ENCODE measurements around the gene PRKCA.
"Not testable (repeated sequence)": the region's sequence is repeated elsewhere in the genome, so short reads cannot be mapped to it uniquely, and the experiment has no call there.

The PRKCA gene

DNA sequence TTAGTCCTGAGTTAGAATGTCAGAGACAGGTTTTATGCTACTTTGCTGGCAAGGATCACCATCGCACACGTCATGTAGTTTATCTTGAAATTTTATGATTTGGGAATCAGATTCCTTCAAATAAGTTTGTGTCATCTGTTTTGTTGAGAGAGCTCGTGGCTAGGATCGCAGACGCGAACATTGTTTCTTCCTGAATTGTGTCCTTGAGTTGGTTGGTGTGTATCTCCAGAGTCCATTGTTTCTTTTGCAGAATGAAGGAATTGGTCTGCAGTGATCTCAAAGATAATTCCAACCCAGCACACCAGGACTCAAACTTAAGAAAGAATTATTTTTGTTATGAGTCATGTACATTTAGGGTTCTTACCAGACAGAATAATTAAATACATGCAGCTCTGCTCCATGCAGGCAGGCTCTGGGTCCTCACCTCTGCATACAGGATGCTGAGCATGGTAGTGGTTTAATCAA, 51.6 kb downstream of the PRKCA start:
- peaks cover 2% of the 10 kb centered on the region for H3K4me1 ChIP-seq (ENCODE audit: insufficient read depth, low read length)
- H3K36me3 ChIP-seq (ENCODE audit: insufficient read depth, low read length) = no peaks in the 10 kb centered on the region
- no peaks in the 10 kb centered on the region for H3K27me3 ChIP-seq (ENCODE audit: insufficient read depth, low read length)
- no peaks in the 10 kb centered on the region for H3K9me3 ChIP-seq (ENCODE audit: low read length)
- no peak overlapping the region for H2AFZ ChIP-seq (ENCODE audit: low read depth, low read length)
- H3K4me3 ChIP-seq (ENCODE audit: low read length) = no peak overlapping the region

- H3K4me1 ChIP-seq (ENCODE audit: insufficient read depth, low read length) = peaks cover 2% of the 10 kb centered on the region
- no peaks in the 10 kb centered on the region for H3K9me3 ChIP-seq (ENCODE audit: low read length)
- H3K4me3 ChIP-seq (ENCODE audit: low read length) = no peak overlapping the region
- no peak overlapping the region for H2AFZ ChIP-seq (ENCODE audit: low read depth, low read length)
- no peaks in the 10 kb centered on the region for H3K36me3 ChIP-seq (ENCODE audit: insufficient read depth, low read length)
- no peaks in the 10 kb centered on the region for H3K27me3 ChIP-seq (ENCODE audit: insufficient read depth, low read length)
Measured at GRCh38 chr17:66354472-66354871, 52.1 kb downstream of the PRKCA start.

DNA sequence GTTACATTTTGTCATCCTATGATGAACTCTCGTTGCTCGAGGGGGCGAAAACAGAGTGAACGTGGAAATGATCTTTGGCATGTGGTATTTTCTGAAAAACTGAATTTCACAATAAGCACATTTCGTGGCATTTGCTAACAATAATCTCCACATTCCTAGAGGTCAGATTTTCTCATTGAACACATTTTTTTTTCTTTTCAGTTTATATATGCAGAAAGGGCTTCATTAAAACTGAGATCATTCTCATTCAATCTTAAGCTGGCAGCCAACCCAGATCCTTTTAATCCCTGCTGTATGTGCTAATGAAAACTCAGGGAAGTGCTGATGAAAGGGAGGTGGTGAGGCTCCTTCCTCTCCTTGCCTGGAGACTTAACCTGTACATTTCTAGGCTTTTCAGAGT, 52.6 kb downstream of the PRKCA start:
- no peak overlapping the region for H3K4me3 ChIP-seq (ENCODE audit: low read length)
- H2AFZ ChIP-seq (ENCODE audit: low read depth, low read length) = no peak overlapping the region
- H3K9me3 ChIP-seq (ENCODE audit: low read length) = no peaks in the 10 kb centered on the region
- peaks cover 2% of the 10 kb centered on the region for H3K4me1 ChIP-seq (ENCODE audit: insufficient read depth, low read length)
- H3K27me3 ChIP-seq (ENCODE audit: insufficient read depth, low read length) = no peaks in the 10 kb centered on the region
- H3K36me3 ChIP-seq (ENCODE audit: insufficient read depth, low read length) = no peaks in the 10 kb centered on the region

GRCh38 chr17:66355510-66355909, 53.1 kb downstream of the PRKCA start:
- Histone ChIP-seq H2AFZ (ENCODE audit: low read depth, low read length) (no peak overlapping the region), H3K36me3 (ENCODE audit: insufficient read depth, low read length) (no peaks in the 10 kb centered on the region), H3K27me3 (ENCODE audit: insufficient read depth, low read length) (no peaks in the 10 kb centered on the region), H3K4me3 (ENCODE audit: low read length) (no peak overlapping the region), H3K9me3 (ENCODE audit: low read length) (no peaks in the 10 kb centered on the region), H3K4me1 (ENCODE audit: insufficient read depth, low read length) (peaks cover 2% of the 10 kb centered on the region)

GRCh38 chr17:66357037-66357436, 54.6 kb downstream of the PRKCA start:
- Histone ChIP-seq H3K9me3 (ENCODE audit: low read length) (no peaks in the 10 kb centered on the region), H3K36me3 (ENCODE audit: insufficient read depth, low read length) (no peaks in the 10 kb centered on the region), H2AFZ (ENCODE audit: low read depth, low read length) (no peak overlapping the region), H3K4me3 (ENCODE audit: low read length) (no peak overlapping the region), H3K27me3 (ENCODE audit: insufficient read depth, low read length) (no peaks in the 10 kb centered on the region), H3K4me1 (ENCODE audit: insufficient read depth, low read length) (peaks cover 2% of the 10 kb centered on the region)

DNA sequence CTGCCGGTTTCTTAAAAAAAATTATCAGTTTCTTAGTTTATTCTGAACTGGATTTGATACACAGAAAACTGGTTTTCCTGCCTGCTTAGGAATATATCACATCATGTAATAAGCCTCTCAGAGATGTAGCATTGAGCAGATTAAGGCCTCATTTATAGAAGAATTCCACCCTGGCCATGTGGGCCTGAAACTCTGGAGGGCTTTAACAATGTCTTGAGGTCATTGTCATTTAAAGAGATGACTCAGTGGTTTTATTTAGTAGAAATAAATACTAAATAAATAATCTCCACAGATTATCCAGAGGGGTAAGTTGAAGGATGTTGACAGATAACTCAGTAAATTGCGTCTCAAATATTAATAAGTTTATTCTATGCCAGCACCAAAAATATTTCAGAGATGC, 56.9 kb downstream of the PRKCA start:
- no peak overlapping the region for H3K4me3 ChIP-seq (ENCODE audit: low read length)
- H3K27me3 ChIP-seq (ENCODE audit: insufficient read depth, low read length) = no peaks in the 10 kb centered on the region
- H2AFZ ChIP-seq (ENCODE audit: low read depth, low read length) = no peak overlapping the region
- peaks cover 2% of the 10 kb centered on the region for H3K4me1 ChIP-seq (ENCODE audit: insufficient read depth, low read length)
- H3K9me3 ChIP-seq (ENCODE audit: low read length) = no peaks in the 10 kb centered on the region
- no peaks in the 10 kb centered on the region for H3K36me3 ChIP-seq (ENCODE audit: insufficient read depth, low read length)

DNA sequence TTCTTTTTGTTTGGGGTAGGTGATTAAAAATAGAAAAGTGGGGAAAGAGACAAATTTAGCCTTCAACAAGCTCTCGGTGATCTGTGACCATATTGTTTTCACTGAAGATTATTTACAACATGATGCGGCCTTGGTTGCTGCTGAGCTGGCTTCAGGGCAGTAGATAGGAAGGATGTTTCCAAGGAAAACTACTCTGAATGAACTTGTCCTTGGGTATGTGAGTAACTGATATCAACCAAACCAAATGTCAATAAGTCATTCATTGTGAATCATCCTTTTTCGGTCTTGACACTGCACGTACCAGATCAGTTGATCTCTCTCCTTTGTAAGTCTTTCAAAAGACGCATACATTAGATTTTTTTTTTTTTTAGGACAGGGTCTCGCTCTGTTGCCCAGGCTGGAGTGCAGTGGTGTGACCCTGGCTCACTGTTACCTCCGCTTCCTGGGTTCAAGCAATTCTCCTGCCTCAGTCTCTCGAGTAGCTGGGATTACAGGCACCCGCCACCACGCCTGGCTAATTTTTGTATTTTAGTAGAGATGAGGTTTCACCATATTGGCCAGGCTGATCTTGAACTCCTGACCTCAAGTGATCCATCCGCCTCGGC, 58.6 kb downstream of the PRKCA start:
- H3K9me3 ChIP-seq (ENCODE audit: low read length); H3K36me3 ChIP-seq (ENCODE audit: insufficient read depth, low read length); H3K4me3 ChIP-seq (ENCODE audit: low read length); H2AFZ ChIP-seq (ENCODE audit: low read depth, low read length); H3K27me3 ChIP-seq (ENCODE audit: insufficient read depth, low read length): not testable (repeated sequence)
- H3K4me1 ChIP-seq (ENCODE audit: insufficient read depth, low read length) = peaks cover 14% of the 10 kb centered on the region

- no peak overlapping the region for H3K4me3 ChIP-seq (ENCODE audit: low read length)
- H3K27me3 ChIP-seq (ENCODE audit: insufficient read depth, low read length) = no peaks in the 10 kb centered on the region
- no peaks in the 10 kb centered on the region for H3K36me3 ChIP-seq (ENCODE audit: insufficient read depth, low read length)
- H2AFZ ChIP-seq (ENCODE audit: low read depth, low read length) = no peak overlapping the region
- peaks cover 25% of the 10 kb centered on the region for H3K4me1 ChIP-seq (ENCODE audit: insufficient read depth, low read length)
- no peaks in the 10 kb centered on the region for H3K9me3 ChIP-seq (ENCODE audit: low read length)
Measured at GRCh38 chr17:66364508-66364907, 62.1 kb downstream of the PRKCA start.

GRCh38 chr17:66364990-66365490, 62.6 kb downstream of the PRKCA start:
- H3K4me1 ChIP-seq (ENCODE audit: insufficient read depth, low read length) = peaks cover 25% of the 10 kb centered on the region
- H3K9me3 ChIP-seq (ENCODE audit: low read length) = no peaks in the 10 kb centered on the region
- H2AFZ ChIP-seq (ENCODE audit: low read depth, low read length) = no peak overlapping the region
- no peak overlapping the region for H3K4me3 ChIP-seq (ENCODE audit: low read length)
- no peaks in the 10 kb centered on the region for H3K36me3 ChIP-seq (ENCODE audit: insufficient read depth, low read length)
- H3K27me3 ChIP-seq (ENCODE audit: insufficient read depth, low read length) = no peaks in the 10 kb centered on the region

GRCh38 chr17:66365903-66366302, 63.5 kb downstream of the PRKCA start:
- Histone ChIP-seq H3K36me3 (ENCODE audit: insufficient read depth, low read length) (no peaks in the 10 kb centered on the region), H3K4me3 (ENCODE audit: low read length) (no peak overlapping the region)

DNA sequence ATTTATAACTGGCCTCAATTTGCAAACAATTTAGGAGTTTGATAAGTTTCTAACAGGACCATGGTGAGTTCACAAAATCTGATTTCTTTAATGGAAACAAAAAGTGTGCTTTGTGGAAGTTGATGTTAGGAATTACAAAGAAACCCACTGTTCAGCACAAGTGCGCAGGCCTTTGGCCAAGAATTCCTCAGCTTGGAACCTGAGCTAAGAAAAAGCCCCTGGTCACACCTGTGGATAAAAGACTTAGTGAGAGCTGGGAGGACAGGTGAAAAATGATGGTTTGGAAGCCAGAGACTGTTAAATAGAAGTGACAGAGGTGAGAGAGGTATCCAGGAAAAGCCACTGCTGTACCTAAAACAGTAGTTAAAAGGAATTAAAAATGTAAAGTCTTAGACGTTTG, 64.7 kb downstream of the PRKCA start:
- H3K9me3 ChIP-seq (ENCODE audit: low read length) = no peaks in the 10 kb centered on the region
- H3K4me3 ChIP-seq (ENCODE audit: low read length) = no peak overlapping the region
- peaks cover 25% of the 10 kb centered on the region for H3K4me1 ChIP-seq (ENCODE audit: insufficient read depth, low read length)
- no peaks in the 10 kb centered on the region for H3K27me3 ChIP-seq (ENCODE audit: insufficient read depth, low read length)
- no peak overlapping the region for H2AFZ ChIP-seq (ENCODE audit: low read depth, low read length)
- no peaks in the 10 kb centered on the region for H3K36me3 ChIP-seq (ENCODE audit: insufficient read depth, low read length)

More at GRCh38 chr17:66365903-66366302, 63.5 kb downstream of the PRKCA start:
- H3K9me3 ChIP-seq (ENCODE audit: low read length) = no peaks in the 10 kb centered on the region
- no peaks in the 10 kb centered on the region for H3K27me3 ChIP-seq (ENCODE audit: insufficient read depth, low read length)
- H2AFZ ChIP-seq (ENCODE audit: low read depth, low read length) = no peak overlapping the region
- peaks cover 25% of the 10 kb centered on the region for H3K4me1 ChIP-seq (ENCODE audit: insufficient read depth, low read length)

GRCh38 chr17:66369830-66370229, 67.4 kb downstream of the PRKCA start:
- H3K9me3 ChIP-seq (ENCODE audit: low read length) = no peaks in the 10 kb centered on the region
- H3K4me3 ChIP-seq (ENCODE audit: low read length) = no peak overlapping the region
- H3K27me3 ChIP-seq (ENCODE audit: insufficient read depth, low read length) = no peaks in the 10 kb centered on the region
- peaks cover 31% of the 10 kb centered on the region for H3K4me1 ChIP-seq (ENCODE audit: insufficient read depth, low read length)
- no peaks in the 10 kb centered on the region for H3K36me3 ChIP-seq (ENCODE audit: insufficient read depth, low read length)
- H2AFZ ChIP-seq (ENCODE audit: low read depth, low read length) = no peak overlapping the region

DNA sequence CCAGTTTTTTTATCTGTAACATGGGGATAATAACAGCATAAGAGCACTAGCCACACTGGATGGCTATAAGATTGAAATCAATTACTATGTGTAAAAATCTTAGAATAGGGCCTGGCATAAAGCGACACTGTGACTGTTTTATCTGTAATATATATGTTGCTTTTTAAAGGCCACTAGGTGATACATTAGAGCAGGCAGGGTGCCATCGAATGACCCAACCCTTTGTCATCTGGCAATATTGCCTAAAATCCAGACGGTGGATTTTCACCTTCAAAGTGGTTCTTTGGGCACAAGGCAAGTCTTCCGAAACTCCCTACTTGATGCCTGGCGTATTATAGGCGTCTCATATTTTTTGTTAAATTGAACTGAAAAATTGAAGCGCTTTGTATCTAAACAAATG, 69.1 kb downstream of the PRKCA start:
- no peaks in the 10 kb centered on the region for H3K9me3 ChIP-seq (ENCODE audit: low read length)
- no peaks in the 10 kb centered on the region for H3K27me3 ChIP-seq (ENCODE audit: insufficient read depth, low read length)
- no peak overlapping the region for H2AFZ ChIP-seq (ENCODE audit: low read depth, low read length)
- H3K4me3 ChIP-seq (ENCODE audit: low read length) = no peak overlapping the region
- H3K4me1 ChIP-seq (ENCODE audit: insufficient read depth, low read length) = peaks cover 25% of the 10 kb centered on the region
- H3K36me3 ChIP-seq (ENCODE audit: insufficient read depth, low read length) = no peaks in the 10 kb centered on the region

GRCh38 chr17:66372182-66372581, 69.8 kb downstream of the PRKCA start:
- no peaks in the 10 kb centered on the region for H3K9me3 ChIP-seq (ENCODE audit: low read length)
- no peaks in the 10 kb centered on the region for H3K36me3 ChIP-seq (ENCODE audit: insufficient read depth, low read length)
- no peaks in the 10 kb centered on the region for H3K27me3 ChIP-seq (ENCODE audit: insufficient read depth, low read length)
- peaks cover 20% of the 10 kb centered on the region for H3K4me1 ChIP-seq (ENCODE audit: insufficient read depth, low read length)
- no peak overlapping the region for H2AFZ ChIP-seq (ENCODE audit: low read depth, low read length)
- H3K4me3 ChIP-seq (ENCODE audit: low read length) = no peak overlapping the region

Data from neuron (in vitro differentiated cells).